ENCODE data around the gene MAPK8IP1.

GRCh38 chr11:45922425-45923082, 37.1 kb downstream of the MAPK8IP1 start, which contains the start of gene LARGE2:
- TF ChIP-seq CTCF (IDR thresholded peaks at IDR 0.05) = no peak
- no peak for TF ChIP-seq POLR2AphosphoS5 (IDR thresholded peaks at IDR 0.05; ENCODE audit: low read depth, low read length)
- TF ChIP-seq SIN3A (IDR thresholded peaks at IDR 0.05; ENCODE audit: borderline replicate concordance, insufficient read depth, low read depth, low read length) = no peak
- no peak for TF ChIP-seq REST (IDR thresholded peaks at IDR 0.05; ENCODE audit: insufficient read depth in 1 of 2, low read depth in 2 of 2, low read length in 1 of 2)
